HG02798 (cell line): Measurements from ENCODE around the gene PSG3.
"Not testable (repeated sequence)": the region's sequence is repeated elsewhere in the genome, so short reads cannot be mapped to it uniquely, and the experiment has no call there.

Source experiments
- ATAC-seq: cut with Tn5 transposase; IDR thresholded peaks from one replicate; pipeline ENCODE4 v1.9.1; 2021; ENCODE audit warnings: mild to moderate bottlenecking; ENCODE audit not compliant: unreplicated experiment, poor library complexity

PSG3 gene

GRCh38 chr19:42697884-42698283 is 42.4 kb downstream of the PSG3 start:
- no peak for ATAC-seq

GRCh38 chr19:42695811-42696503 is 44.3 kb downstream of the PSG3 start:
- ATAC-seq: no peak

- ATAC-seq: no peak
Observed at GRCh38 chr19:42693760-42694350, 46.4 kb downstream of the PSG3 start.

- no peak for ATAC-seq
Observed at GRCh38 chr19:42683917-42684513, 56.3 kb downstream of the PSG3 start.

- not testable (repeated sequence) for ATAC-seq
Observed at GRCh38 chr19:42676326-42676725, 64.0 kb downstream of the PSG3 start.

- ATAC-seq: not testable (repeated sequence)
Observed at GRCh38 chr19:42674549-42674948, 65.7 kb downstream of the PSG3 start.
